HG03045 (cell line): ENCODE measurements around the gene RGL4.
"Not testable (repeated sequence)": the region's sequence is repeated elsewhere in the genome, so short reads cannot be mapped to it uniquely, and the experiment has no call there.

Source experiments
- ATAC-seq: cut with Tn5 transposase; IDR thresholded peaks from one replicate; pipeline ENCODE4 v1.9.1; 2021; ENCODE audit warnings: mild to moderate bottlenecking, moderate library complexity; ENCODE audit not compliant: unreplicated experiment

The RGL4 gene, protein sequence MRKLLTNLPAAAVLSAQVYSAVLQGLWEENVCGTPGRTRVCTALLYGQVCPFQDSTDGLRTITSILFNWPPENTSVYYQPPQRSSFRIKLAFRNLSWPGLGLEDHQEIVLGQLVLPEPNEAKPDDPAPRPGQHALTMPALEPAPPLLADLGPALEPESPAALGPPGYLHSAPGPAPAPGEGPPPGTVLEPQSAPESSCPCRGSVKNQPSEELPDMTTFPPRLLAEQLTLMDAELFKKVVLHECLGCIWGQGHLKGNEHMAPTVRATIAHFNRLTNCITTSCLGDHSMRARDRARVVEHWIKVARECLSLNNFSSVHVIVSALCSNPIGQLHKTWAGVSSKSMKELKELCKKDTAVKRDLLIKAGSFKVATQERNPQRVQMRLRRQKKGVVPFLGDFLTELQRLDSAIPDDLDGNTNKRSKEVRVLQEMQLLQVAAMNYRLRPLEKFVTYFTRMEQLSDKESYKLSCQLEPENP

GRCh38 chr22:23690713-23691112, at the start of gene RGL4:
Gene RGL4, plus strand, starts transcription at chr22:23691013. Its CDS starts 1,018 bp downstream, at chr22:23692031.
- ATAC-seq = no peak

- not testable (repeated sequence) for ATAC-seq
These were observed 44.3 kb upstream of the RGL4 start for GRCh38 chr22:23646526-23646925.

DNA sequence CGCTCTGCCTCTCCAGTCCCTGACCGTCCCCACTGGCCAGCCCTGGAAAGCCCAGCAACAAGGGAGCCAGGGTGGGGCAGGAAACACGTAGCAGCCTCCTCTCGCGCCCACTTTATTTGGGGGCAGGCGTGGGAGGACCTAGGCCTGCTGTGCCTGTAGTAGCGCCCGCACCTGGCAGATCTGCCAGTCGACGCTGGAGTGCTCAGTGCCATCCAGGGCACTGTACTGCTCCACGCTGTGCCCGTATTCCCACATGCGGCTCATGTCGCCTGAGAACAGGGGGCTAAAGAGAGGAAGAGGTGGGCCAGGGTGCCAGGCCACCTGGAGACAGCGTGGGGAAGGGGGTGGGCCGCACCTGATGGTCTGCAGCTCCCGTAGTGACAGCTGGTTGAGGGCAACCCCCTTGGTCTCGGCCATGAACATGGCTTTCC, 41.7 kb upstream of the RGL4 start:
- ATAC-seq = no peak

GRCh38 chr22:23651676-23652075, 39.1 kb upstream of the RGL4 start:
- no peak for ATAC-seq

DNA sequence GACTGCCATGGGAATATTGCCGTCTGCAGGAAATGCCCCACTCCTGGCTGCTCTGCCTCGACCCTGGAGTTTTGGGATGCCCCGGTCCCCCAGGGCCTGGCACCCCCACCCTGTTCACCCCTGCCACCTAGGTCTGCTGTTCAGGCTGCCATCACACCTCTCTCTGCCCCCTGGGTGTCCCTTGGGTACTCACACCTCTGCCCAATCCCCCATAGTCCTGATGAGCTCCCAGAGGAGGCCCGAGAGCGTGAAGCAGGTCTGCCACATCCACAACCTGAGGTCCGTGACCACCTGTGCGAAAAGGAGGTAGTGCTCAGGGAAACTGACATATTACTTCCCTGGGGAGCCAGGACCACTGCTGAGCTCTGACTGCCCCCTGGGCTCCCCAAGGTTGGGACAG, 38.5 kb upstream of the RGL4 start:
- ATAC-seq = no peak

GRCh38 chr22:23652711-23653110, 38.1 kb upstream of the RGL4 start:
- no peak for ATAC-seq

GRCh38 chr22:23655891-23656475, 34.8 kb upstream of the RGL4 start:
- no peak for ATAC-seq

GRCh38 chr22:23657727-23658126, 33.1 kb upstream of the RGL4 start:
- ATAC-seq = no peak

DNA sequence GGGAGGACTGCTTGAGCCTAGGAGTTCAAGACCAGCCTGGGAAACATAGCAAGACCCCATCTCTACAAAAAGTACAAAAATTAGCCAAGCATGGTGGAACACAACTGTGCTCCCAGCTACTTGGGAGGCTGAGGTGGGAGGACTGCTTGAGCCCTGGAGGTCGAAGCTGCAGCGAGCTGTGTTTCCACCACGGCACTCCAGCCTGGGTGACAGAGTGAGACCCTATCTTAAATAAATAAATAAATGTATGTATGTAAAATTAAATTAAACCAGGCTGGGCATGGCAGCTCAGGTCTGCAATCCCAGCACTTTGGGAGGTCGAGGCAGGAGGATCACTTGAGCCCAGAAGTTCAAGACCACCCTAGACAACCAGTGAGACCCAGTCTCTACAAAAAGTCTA, 30.4 kb upstream of the RGL4 start:
- not testable (repeated sequence) for ATAC-seq

- no peak for ATAC-seq
These were observed 20.2 kb upstream of the RGL4 start for GRCh38 chr22:23670378-23671295.

DNA sequence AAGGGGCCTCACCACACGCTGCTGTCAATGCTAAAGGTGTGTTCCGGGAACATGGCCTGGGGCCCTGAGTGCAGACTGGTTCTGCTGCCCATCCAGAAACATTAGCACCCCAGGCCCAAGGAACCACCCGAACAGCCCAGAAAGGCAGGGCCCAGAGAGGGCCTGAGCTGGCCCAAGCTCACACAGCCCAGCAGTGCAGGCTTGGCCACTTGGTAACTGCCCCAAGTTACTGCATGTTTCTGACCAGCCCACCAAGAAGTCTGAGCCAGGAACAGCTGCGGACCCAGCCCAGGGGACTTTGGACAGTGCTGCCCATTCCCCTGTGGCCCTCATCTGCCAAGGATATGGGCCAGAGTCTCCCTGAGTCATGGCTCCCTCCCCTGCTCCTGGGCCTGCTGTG, 19.4 kb upstream of the RGL4 start:
- not testable (repeated sequence) for ATAC-seq

- ATAC-seq = not testable (repeated sequence)
These were observed 18.3 kb upstream of the RGL4 start for GRCh38 chr22:23672307-23673049.

GRCh38 chr22:23673050-23673620, 17.7 kb upstream of the RGL4 start:
- no peak for ATAC-seq

GRCh38 chr22:23673826-23674690, 16.8 kb upstream of the RGL4 start:
- no peak for ATAC-seq

DNA sequence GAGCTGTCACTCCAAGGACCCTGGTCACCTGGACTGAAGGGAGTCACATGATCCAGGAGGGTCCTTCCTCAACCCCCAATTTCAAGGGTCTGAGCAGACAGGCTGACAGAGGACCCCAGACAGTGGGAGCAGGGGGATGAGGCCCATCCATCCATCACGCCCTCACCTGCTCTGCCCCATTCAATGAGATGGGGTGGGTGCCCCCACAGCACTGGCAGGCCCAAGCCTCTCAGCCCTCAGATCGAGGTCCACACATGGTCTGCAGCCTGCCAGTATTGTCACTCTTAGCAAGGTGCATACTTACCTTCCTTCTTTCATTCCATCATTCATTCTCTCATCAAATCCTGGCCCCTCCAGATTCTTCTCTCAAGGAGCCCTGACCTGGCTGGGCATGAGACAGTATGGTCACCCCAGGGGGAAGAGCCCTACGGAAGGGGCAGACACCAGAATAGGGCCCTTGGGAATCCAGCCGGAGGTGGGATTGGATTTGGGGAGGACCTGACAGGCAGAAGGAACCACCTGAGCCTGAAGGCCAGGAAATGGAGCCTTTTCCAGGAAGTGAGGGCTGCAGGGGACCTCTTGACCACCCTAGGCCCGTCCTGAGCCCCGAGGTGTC, 15.8 kb upstream of the RGL4 start:
- not testable (repeated sequence) for ATAC-seq

GRCh38 chr22:23675502-23676415, 15.1 kb upstream of the RGL4 start:
- no peak for ATAC-seq

DNA sequence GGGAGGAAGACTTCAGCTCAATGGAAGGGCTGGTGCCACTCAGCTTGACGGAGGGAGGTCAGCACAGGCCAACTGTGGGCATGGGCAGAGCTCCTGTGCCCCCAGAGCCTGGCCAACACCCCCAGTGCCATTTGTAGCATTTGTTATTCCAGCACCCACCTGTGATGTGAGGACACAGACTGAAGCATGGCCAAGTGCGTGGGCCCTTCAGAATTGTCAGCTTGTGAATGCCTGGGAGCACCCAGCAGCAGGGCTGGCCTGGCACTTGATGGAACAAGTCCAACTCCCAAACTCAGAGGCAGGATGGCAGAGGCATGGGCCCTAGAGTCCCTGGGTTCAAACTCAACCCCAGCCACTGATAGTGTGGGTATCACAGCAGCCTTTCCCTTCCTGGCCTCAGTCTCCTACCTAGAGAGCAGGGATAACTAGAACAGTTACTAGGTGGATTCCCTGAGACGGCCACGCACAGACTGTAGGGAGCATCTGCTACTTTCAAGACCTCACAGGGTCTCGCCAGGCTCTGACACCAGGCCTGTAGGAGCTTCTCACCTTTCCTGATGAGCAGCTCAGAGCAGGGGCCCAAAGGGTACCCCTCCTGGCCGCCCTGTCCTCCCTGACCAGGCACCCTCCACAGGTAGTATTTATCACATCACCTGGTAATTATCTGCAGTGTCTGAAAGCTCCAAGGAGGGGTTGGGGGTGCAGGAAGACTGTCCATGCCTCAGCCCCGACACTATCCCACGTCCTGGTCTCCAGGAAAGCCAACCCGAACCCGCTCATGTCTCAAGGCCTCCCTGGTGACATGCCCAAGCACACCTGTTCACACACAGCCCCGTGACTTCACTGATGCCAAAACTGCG, 13.7 kb upstream of the RGL4 start:
- ATAC-seq = not testable (repeated sequence)
